Loucy (cell line): Measurements from ENCODE around the gene ZKSCAN1.

Source experiments
- H2AFZ ChIP-seq: fragments of 200-600 bp; sonication (generic); 2 replicates; pipeline ENCODE4 v1.6.0; 2016; ENCODE audit warnings: antibody characterized with exemption, mild to moderate bottlenecking, low read length, moderate library complexity
- H3F3A ChIP-seq: fragments of 200-600 bp; 2 replicates; pipeline ENCODE4 v1.6.0; 2016; ENCODE audit warnings: antibody characterized with exemption, low read depth, mild to moderate bottlenecking
- H3K27me3 ChIP-seq: fragments of 200-600 bp; sonication (generic); 2 replicates; pipeline ENCODE4 v1.6.1; 2014; ENCODE audit warnings: low read length, mild to moderate bottlenecking; ENCODE audit not compliant: insufficient read depth, poor library complexity, severe bottlenecking
- H3K36me3 ChIP-seq: fragments of 200-600 bp; sonication (generic); 2 replicates; pipeline ENCODE4 v1.6.1; 2016; ENCODE audit warnings: low read length; ENCODE audit not compliant: insufficient read depth
- H3K4me1 ChIP-seq: fragments of 200-600 bp; sonication (generic); 2 replicates; pipeline ENCODE4 v1.5.1; 2014; ENCODE audit warnings: low read length, mild to moderate bottlenecking; ENCODE audit not compliant: insufficient read depth, poor library complexity, severe bottlenecking
- H3K4me2 ChIP-seq: fragments of 200-600 bp; sonication (generic); 2 replicates; pipeline ENCODE4 v1.6.0; 2014; ENCODE audit warnings: antibody characterized with exemption, low read length, low read depth, mild to moderate bottlenecking; ENCODE audit not compliant: poor library complexity, severe bottlenecking
- H3K4me3 ChIP-seq: fragments of 200-600 bp; sonication (generic); 2 replicates; pipeline ENCODE4 v1.5.1; 2014; ENCODE audit warnings: low read length, mild to moderate bottlenecking, mixed read lengths; ENCODE audit not compliant: poor library complexity, severe bottlenecking
- H3K79me2 ChIP-seq: fragments of 200-600 bp; sonication (generic); 2 replicates; pipeline ENCODE4 v1.6.1; 2014; ENCODE audit warnings: low read length; ENCODE audit not compliant: insufficient read depth
- H3K9ac ChIP-seq: fragments of 200-600 bp; sonication (generic); 2 replicates; pipeline ENCODE4 v1.6.0; 2014; ENCODE audit warnings: mild to moderate bottlenecking, low read depth, low read length, moderate library complexity; ENCODE audit not compliant: poor library complexity, severe bottlenecking
- H3K9me2 ChIP-seq: fragments of 200-600 bp; sonication (generic); replicated peaks from 2 replicates; pipeline ENCODE4 v1.6.1; 2016; ENCODE audit warnings: low read depth, low read length, mixed read lengths
- H3K9me3 ChIP-seq: fragments of 200-600 bp; sonication (generic); 2 replicates; pipeline ENCODE4 v1.6.1; 2014; ENCODE audit warnings: mild to moderate bottlenecking, antibody characterized with exemption, low read length, low read depth; ENCODE audit not compliant: insufficient read depth
- H4K20me1 ChIP-seq: fragments of 200-600 bp; sonication (generic); 2 replicates; pipeline ENCODE4 v1.6.0; 2014; ENCODE audit warnings: antibody characterized with exemption, low read length, mild to moderate bottlenecking; ENCODE audit not compliant: insufficient read depth, poor library complexity, severe bottlenecking
- EZH2phosphoT487 ChIP-seq: fragments of 200-600 bp; IDR thresholded peaks from 2 replicates; pipeline ENCODE4 v1.6.1; 2018; ENCODE audit warnings: antibody characterized with exemption, mild to moderate bottlenecking, moderate library complexity, borderline replicate concordance
- TF ChIP-seq, protein P1 (sequence below): fragments of 200-600 bp; sonication (generic); conservative IDR thresholded peaks from 2 replicates; pipeline ENCODE4 v1.5.1; 2014; ENCODE audit warnings: mild to moderate bottlenecking, antibody characterized with exemption, low read length

The ZKSCAN1 gene

GRCh38 chr7:100029596-100029995, 14.2 kb downstream of the ZKSCAN1 start:
- no peaks in the 10 kb centered on the region for H3K79me2 ChIP-seq

DNA sequence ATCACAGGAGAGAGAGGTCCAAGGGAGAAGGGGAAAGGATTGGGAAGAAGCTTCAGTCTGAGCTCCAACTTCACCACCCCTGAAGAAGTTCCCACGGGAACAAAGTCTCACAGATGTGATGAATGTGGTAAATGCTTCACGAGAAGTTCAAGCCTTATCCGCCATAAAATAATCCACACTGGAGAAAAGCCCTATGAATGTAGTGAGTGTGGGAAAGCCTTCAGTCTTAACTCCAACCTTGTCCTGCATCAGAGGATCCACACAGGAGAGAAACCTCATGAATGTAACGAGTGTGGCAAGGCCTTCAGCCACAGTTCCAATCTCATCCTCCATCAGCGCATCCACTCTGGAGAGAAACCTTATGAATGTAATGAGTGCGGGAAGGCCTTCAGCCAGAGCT, 18.1 kb downstream of the ZKSCAN1 start:
- TF ChIP-seq, protein P1, sequence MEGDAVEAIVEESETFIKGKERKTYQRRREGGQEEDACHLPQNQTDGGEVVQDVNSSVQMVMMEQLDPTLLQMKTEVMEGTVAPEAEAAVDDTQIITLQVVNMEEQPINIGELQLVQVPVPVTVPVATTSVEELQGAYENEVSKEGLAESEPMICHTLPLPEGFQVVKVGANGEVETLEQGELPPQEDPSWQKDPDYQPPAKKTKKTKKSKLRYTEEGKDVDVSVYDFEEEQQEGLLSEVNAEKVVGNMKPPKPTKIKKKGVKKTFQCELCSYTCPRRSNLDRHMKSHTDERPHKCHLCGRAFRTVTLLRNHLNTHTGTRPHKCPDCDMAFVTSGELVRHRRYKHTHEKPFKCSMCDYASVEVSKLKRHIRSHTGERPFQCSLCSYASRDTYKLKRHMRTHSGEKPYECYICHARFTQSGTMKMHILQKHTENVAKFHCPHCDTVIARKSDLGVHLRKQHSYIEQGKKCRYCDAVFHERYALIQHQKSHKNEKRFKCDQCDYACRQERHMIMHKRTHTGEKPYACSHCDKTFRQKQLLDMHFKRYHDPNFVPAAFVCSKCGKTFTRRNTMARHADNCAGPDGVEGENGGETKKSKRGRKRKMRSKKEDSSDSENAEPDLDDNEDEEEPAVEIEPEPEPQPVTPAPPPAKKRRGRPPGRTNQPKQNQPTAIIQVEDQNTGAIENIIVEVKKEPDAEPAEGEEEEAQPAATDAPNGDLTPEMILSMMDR = no peak
- no peak for TF ChIP-seq EZH2phosphoT487
- H3K9me3 ChIP-seq = no peaks in the 10 kb centered on the region
- H3K4me1 ChIP-seq = no peaks in the 10 kb centered on the region
- no peak overlapping the region for H3K4me2 ChIP-seq
- H3K36me3 ChIP-seq = peaks cover 51% of the 10 kb centered on the region; the same call in 1 of the 2 replicates
- H3K9me2 ChIP-seq = no peaks in the 10 kb centered on the region
- H3K27me3 ChIP-seq = no peaks in the 10 kb centered on the region
- H2AFZ ChIP-seq = no peak overlapping the region
- H3K4me3 ChIP-seq = no peak overlapping the region
- H3K9ac ChIP-seq = no peak overlapping the region
- H3F3A ChIP-seq = no peaks in the 10 kb centered on the region
- H4K20me1 ChIP-seq = no peaks in the 10 kb centered on the region
- H3K79me2 ChIP-seq = no peaks in the 10 kb centered on the region

More at GRCh38 chr7:100029596-100029995, 14.2 kb downstream of the ZKSCAN1 start:
- H3K9ac ChIP-seq = no peak overlapping the region
- H4K20me1 ChIP-seq = no peaks in the 10 kb centered on the region
- H3K4me3 ChIP-seq = no peak overlapping the region
- TF ChIP-seq, protein P1 = no peak
- TF ChIP-seq EZH2phosphoT487 = no peak
- no peaks in the 10 kb centered on the region for H3K9me3 ChIP-seq
- no peaks in the 10 kb centered on the region for H3K4me1 ChIP-seq
- no peak overlapping the region for H2AFZ ChIP-seq
- no peaks in the 10 kb centered on the region for H3K9me2 ChIP-seq
- no peak overlapping the region for H3K4me2 ChIP-seq
- no peaks in the 10 kb centered on the region for H3F3A ChIP-seq
- no peaks in the 10 kb centered on the region for H3K27me3 ChIP-seq
- peaks cover 65% of the 10 kb centered on the region; the same call in 1 of the 2 replicates for H3K36me3 ChIP-seq

GRCh38 chr7:100034871-100035510, 19.6 kb downstream of the ZKSCAN1 start:
- Histone ChIP-seq H3K9me3 (no peaks in the 10 kb centered on the region), H3F3A (no peaks in the 10 kb centered on the region), H4K20me1 (no peaks in the 10 kb centered on the region), H3K79me2 (no peaks in the 10 kb centered on the region), H3K36me3 (peaks cover 48% of the 10 kb centered on the region; the same call in 1 of the 2 replicates), H2AFZ (no peak overlapping the region), H3K4me2 (no peak overlapping the region), H3K4me1 (no peaks in the 10 kb centered on the region), H3K9me2 (no peaks in the 10 kb centered on the region), H3K9ac (no peak overlapping the region), H3K4me3 (no peak overlapping the region), H3K27me3 (no peaks in the 10 kb centered on the region)
- no peak for TF ChIP-seq EZH2phosphoT487
- TF ChIP-seq, protein P1 = no peak
